Activated T-cell treated with anti-CD3 and anti-CD28 coated beads for 1 hour (primary cell): ENCODE measurements around the gene PLEKHN1.

Experiments used
- DNase-seq: peaks from one replicate; pipeline ENCODE4 v3.0.0-alpha.2; 2020; ENCODE audit warnings: low read depth

The PLEKHN1 gene

GRCh38 chr1:962381-963300 lies 3.6 kb upstream of the PLEKHN1 start:
- DNase-seq = no peak

- no peak for DNase-seq
These were observed 3.0 kb upstream of the PLEKHN1 start for GRCh38 chr1:963301-963651.

DNA sequence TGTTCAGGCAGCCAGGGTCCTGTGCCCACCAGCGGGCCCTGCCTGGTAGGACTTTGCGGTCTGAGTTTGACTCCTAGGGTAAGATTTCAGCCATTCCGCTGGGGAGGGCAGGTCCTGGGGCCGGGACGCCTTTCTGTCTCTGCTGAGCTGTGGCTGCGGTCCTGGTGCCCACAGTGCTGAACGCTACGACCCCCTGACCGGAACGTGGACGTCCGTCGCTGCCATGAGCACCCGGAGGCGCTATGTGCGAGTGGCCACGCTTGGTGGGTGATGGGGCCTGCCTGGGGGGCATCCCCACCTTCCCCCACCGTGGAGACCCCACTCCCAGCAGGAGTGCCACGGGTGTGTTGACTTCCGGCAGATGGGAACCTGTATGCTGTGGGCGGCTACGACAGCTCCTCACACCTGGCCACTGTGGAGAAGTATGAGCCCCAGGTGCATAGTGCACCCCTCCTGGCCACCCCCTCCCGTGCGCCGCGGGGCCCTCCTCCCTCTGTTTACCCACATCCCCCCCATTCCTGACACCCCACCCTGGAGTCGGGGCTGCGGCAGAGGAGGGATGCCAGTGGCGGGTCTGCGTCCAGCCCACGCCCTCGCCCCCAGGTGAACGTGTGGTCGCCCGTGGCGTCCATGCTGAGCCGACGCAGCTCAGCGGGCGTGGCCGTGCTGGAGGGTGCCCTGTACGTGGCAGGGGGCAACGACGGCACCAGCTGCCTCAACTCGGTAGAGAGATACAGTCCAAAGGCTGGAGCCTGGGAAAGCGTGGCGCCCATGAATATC lies 2.3 kb upstream of the PLEKHN1 start:
- DNase-seq = no peak

GRCh38 chr1:964691-965525 lies 1.4 kb upstream of the PLEKHN1 start:
- no peak for DNase-seq

- no peak for DNase-seq
These were observed 652 bp upstream of the PLEKHN1 start for GRCh38 chr1:965526-966134.

- peak; percentile 81 for DNase-seq
These were observed 520 bp downstream of the PLEKHN1 start for GRCh38 chr1:966704-967300.

DNA sequence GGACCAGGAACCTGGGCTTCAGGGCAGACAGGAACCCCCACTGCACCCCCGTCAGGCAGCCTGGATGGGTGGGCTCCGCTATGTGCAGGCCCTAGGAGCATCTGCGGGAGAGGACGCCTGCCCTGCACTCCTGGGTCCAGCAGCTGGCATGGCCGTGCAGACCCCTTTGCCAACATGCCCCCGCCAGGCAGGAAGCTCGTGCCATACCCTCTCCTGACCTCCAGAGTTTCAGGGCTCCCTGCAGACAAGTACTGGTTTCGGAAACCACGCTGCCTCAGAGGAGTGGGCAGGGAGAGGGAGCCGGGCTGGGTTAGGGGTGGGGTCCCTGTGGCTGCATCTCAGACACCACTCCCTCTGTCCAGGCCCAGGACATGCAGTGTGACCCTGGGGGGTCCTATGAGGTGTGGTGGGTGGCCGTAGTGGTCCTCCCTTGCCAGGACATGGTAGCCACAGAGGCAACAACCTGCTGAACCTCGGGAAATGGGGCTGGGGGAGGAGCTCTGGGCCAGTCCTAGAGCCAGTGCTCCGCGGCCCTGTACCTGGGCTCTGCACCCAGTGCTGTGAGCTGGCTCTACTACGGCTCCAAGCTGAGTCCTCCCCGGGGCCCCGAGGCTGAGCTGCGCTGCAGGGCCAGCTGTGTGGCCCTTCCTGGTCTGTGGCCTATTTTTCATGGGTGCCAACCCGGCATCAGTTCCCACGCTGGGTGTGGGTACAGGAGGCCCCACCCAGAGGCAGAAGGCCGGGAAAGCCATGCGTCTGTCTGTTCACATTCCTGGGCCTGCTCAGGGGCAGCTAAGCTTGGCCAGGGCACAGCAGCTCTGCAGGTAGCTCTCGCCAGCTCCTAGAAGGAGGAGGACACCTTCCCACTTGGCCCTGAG lies 1.4 kb downstream of the PLEKHN1 start:
- DNase-seq = no peak

- no peak for DNase-seq
These were observed 3.1 kb downstream of the PLEKHN1 start for GRCh38 chr1:969260-969855.

DNA sequence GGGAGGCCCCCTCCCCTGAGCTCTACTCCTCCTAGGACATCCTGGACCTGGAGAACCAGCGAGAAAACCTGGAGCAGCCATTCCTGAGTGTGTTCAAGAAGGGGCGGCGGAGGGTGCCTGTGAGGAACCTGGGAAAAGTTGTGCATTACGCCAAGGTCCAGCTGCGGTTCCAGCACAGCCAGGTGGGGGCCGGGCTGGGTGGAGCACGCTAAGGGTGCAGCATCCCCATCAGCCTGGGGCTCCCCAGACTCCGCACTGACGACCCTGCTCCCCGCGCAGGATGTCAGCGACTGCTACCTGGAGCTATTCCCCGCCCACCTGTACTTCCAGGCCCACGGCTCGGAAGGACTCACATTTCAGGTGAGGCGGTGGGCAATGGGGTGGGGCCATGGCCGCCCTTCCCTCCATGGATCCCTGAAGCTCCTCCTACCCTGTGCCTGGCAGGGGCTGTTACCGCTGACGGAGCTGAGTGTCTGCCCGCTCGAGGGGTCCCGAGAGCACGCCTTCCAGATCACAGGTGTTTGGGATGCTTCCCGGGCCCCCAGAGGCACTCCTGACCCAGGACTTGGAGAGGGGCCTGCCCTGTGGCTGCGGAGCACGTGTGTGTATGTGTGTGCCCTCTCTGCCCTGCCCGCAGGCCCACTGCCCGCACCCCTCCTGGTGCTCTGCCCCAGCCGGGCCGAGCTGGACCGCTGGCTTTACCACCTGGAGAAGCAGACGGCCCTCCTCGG lies 4.1 kb downstream of the PLEKHN1 start:
- no peak for DNase-seq

- DNase-seq = no peak
These were observed 4.9 kb downstream of the PLEKHN1 start for GRCh38 chr1:970973-971730.

DNA sequence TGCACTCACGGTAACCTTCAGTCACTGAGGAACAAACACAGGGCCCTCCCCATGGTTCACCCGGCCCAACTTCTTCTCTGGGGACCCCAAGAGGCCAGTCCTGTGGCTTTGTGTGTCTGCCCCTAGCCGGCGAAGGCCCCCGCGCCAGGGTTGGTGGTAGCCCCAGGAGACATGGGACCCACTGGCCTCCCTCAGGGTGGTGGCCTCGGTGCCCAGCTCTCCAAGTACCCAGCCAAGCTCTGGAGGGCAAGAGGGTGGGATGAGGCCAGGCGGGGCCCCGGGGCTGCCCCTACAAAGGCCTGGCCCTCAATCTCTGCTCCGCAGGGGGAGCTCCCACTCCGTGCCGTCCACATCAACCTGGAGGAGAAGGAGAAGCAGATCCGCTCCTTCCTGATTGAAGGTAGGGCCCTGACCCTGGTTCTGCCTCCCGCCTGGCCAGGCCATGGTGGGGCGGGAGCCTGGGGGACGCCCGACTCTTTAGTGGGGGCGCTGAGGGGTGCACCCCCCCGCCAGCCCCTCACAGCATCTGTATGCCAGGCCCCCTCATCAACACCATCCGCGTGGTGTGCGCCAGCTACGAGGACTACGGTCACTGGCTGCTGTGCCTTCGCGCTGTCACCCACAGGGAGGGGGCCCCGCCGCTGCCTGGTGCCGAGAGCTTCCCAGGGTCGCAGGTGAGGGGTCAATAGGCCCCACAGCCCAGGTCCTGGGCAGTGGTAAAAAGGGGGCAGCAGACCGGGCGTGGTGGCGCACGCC lies 5.6 kb downstream of the PLEKHN1 start:
- no peak for DNase-seq

DNA sequence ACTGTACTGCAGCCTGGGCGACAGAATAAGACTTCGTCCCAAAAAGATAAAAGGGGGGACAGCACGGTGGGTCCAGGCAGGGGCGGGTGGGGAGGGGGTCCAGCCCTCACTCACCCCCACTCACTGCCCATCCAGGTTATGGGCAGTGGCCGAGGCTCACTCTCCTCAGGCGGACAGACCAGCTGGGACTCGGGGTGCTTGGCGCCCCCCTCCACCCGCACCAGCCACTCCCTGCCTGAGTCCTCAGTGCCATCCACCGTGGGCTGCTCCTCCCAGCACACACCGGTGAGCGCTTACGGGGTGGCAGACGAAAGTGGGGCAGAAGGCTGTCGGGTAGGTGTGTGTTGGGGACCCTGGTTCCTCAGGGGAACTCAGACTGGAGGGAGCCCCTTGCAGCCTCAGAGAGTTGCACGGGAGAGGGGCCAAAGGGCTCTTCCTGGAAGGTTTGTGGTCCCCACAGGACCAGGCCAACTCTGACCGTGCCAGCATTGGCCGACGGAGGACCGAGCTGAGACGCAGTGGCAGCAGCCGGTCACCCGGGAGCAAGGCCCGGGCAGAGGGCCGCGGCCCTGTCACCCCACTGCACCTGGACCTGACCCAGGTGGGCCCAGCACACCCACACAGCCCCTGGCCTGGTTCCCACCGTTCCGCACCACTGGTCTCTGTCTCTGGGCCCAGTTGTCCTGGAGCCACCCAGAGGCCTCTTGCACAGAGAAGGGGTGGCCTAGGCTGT lies 6.6 kb downstream of the PLEKHN1 start:
- DNase-seq = no peak

GRCh38 chr1:973459-974292 lies 7.4 kb downstream of the PLEKHN1 start:
- DNase-seq = no peak

- DNase-seq = no peak
These were observed 8.0 kb downstream of the PLEKHN1 start for GRCh38 chr1:974293-974640.

DNA sequence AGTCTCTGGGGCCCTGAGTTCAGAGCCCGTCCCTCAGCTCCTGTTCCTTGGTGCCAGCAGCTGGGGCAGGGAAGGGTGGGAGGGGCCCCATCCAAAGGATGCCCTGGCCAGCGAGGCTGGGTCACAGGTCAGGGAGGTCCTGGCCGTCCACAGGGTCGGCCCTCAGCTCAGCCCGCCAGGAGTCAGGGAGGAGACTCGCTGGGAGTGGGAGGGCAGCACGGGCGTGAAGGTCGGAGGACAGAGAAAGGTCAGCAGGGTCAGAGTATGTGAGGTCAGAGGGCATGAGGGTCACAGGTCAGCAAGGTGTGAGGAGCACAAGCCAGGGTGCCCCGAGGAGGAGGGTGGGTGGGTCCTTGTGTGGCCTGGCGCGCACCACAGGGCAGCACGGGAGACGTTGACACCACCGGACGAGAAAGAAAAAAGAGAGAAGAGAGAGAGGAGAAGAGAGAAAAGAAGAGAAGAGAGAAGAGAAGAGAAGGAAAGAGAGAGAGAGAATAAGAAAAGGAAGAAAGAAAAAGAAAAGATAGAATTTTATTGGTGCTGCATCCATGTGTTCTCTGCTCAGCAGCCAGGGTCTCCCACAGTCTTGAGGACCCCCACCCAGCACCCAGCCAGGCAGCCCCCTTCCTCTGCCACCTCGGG lies 8.5 kb downstream of the PLEKHN1 start:
- DNase-seq = no peak

DNA sequence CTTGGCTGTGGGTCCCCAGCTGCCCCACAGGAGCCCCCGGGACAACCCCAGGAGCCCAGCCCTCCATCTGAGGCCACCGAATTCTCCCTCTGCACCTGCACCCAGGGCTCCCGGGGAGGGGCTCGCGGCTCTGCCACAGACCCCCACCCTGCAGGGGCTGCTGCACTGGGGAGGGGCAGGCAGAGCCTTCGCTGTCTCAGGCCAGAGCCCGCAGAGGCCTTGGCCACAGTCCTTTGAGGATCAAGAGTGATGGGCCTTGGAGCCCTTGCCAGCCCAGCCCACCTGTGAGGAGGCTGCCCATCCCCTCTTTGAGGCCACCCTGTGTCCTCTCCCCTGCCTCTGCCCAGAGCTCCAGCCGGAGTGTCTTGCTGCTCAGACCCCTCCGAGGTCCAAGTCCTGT lies 9.1 kb downstream of the PLEKHN1 start:
- no peak for DNase-seq
